A673 (cell line): ENCODE data around the gene RGS13.

Source experiments
- EZH2 ChIP-seq: fragments of 200-600 bp; sonication (generic); IDR thresholded peaks from 2 replicates; pipeline ENCODE4 v1.6.1; 2017; ENCODE audit warnings: borderline replicate concordance, low read depth, mild to moderate bottlenecking, mixed read lengths, antibody characterized with exemption, low read length; ENCODE audit not compliant: poor library complexity, severe bottlenecking
- TF ChIP-seq, protein P1 (sequence below): fragments of 300-800, 200-600 bp; sonication (generic); conservative IDR thresholded peaks from 2 replicates; pipeline ENCODE4 v1.5.1; 2017; ENCODE audit warnings: low read depth, mild to moderate bottlenecking, antibody characterized with exemption, low read length, moderate library complexity, mixed read lengths

GRCh38 chr1:192702212-192702902 lies 66.4 kb downstream of the RGS13 start:
- TF ChIP-seq, protein P1, sequence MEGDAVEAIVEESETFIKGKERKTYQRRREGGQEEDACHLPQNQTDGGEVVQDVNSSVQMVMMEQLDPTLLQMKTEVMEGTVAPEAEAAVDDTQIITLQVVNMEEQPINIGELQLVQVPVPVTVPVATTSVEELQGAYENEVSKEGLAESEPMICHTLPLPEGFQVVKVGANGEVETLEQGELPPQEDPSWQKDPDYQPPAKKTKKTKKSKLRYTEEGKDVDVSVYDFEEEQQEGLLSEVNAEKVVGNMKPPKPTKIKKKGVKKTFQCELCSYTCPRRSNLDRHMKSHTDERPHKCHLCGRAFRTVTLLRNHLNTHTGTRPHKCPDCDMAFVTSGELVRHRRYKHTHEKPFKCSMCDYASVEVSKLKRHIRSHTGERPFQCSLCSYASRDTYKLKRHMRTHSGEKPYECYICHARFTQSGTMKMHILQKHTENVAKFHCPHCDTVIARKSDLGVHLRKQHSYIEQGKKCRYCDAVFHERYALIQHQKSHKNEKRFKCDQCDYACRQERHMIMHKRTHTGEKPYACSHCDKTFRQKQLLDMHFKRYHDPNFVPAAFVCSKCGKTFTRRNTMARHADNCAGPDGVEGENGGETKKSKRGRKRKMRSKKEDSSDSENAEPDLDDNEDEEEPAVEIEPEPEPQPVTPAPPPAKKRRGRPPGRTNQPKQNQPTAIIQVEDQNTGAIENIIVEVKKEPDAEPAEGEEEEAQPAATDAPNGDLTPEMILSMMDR = no peak
- TF ChIP-seq EZH2 = no peak
